ENCODE results near the gene SHISA7.

The SHISA7 gene

GRCh38 chr19:55439052-55439451 lies 4.0 kb downstream of the SHISA7 start:
- H3K4me3 ChIP-seq = no peak overlapping the region
- H3K9ac ChIP-seq = no peak overlapping the region
- H3K27me3 ChIP-seq = peaks cover 86% of the 10 kb centered on the region
- H3K4me1 ChIP-seq = peaks cover 13% of the 10 kb centered on the region; the same call in 1 of the 2 replicates
- peaks cover 20% of the 10 kb centered on the region; the same call in 1 of the 2 replicates for H4K20me1 ChIP-seq
- H3K27ac ChIP-seq = no peak overlapping the region
- H3K36me3 ChIP-seq = no peaks in the 10 kb centered on the region
- H3K9me3 ChIP-seq = 0 out of 2 replicates have a peak, but pooled peaks cover 7% of the 10 kb centered on the region
- H3K4me2 ChIP-seq = no peak overlapping the region
- TF ChIP-seq Cebpa-rat (IDR thresholded peaks at IDR 0.05) = no peak

DNA sequence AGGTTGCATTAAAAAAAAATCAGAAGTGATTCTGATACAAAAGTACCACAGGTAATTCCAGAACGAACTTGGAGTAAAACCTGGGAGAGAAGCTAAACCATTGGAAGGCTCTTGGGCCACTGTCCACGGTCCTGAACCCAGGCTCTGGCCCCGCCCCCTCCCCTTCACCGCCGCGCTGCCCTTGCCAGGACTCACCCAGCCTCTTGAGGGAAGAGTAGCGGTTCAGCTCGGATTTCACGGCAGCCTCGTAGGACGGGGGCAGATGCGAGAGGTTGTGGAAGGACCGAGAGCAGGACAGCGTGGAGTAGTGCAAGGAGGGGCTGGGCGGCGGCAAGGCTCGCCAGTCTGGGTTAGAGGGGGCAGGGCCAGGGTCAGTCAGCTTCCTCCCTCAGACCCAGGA lies 5.7 kb downstream of the SHISA7 start:
- Histone ChIP-seq H3K4me1 (peaks cover 13% of the 10 kb centered on the region; the same call in 1 of the 2 replicates), H3K4me3 (no peak overlapping the region), H3K27ac (no peak overlapping the region), H4K20me1 (peaks cover 20% of the 10 kb centered on the region; the same call in 1 of the 2 replicates), H3K4me2 (no peak overlapping the region), H3K9me3 (peaks cover 15% of the 10 kb centered on the region; the same call in 1 of the 2 replicates), H3K36me3 (no peaks in the 10 kb centered on the region), H3K9ac (no peak overlapping the region), H3K27me3 (peaks cover 70% of the 10 kb centered on the region)
- TF ChIP-seq Cebpa-rat (IDR thresholded peaks at IDR 0.05) = no peak

DNA sequence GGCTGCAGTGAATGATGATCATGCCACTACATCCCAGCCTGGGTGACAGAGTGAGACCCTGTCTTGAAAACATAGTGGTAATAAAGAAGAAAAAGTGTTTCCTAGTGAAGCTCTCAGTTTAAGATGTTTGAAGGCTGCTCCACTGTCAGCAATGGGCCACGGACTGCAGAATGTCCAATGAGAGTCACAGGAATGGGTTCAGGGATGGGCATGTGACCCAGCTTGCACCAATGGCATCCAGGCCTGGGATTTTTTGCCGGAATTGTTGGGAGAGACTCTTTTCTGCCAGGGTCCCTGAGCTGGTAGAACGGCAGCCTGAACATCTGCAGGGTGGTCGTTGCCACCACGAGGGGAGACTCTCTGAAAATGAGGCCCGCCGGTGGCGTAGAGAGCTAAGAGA lies 6.3 kb downstream of the SHISA7 start:
- no peaks in the 10 kb centered on the region for H3K36me3 ChIP-seq
- no peak for TF ChIP-seq Cebpa-rat (IDR thresholded peaks at IDR 0.05)
- H4K20me1 ChIP-seq = peaks cover 20% of the 10 kb centered on the region; the same call in 1 of the 2 replicates
- H3K27ac ChIP-seq = no peak overlapping the region
- peaks cover 21% of the 10 kb centered on the region for H3K9me3 ChIP-seq
- peaks cover 64% of the 10 kb centered on the region for H3K27me3 ChIP-seq
- H3K4me3 ChIP-seq = no peak overlapping the region
- H3K4me2 ChIP-seq = no peak overlapping the region
- H3K4me1 ChIP-seq = peaks cover 11% of the 10 kb centered on the region; the same call in 1 of the 2 replicates
- H3K9ac ChIP-seq = no peak overlapping the region

GRCh38 chr19:55435020-55435419 lies 8.1 kb downstream of the SHISA7 start:
- TF ChIP-seq Cebpa-rat (IDR thresholded peaks at IDR 0.05) = no peak
- Histone ChIP-seq H3K36me3 (no peaks in the 10 kb centered on the region), H3K27me3 (peaks cover 46% of the 10 kb centered on the region)

DNA sequence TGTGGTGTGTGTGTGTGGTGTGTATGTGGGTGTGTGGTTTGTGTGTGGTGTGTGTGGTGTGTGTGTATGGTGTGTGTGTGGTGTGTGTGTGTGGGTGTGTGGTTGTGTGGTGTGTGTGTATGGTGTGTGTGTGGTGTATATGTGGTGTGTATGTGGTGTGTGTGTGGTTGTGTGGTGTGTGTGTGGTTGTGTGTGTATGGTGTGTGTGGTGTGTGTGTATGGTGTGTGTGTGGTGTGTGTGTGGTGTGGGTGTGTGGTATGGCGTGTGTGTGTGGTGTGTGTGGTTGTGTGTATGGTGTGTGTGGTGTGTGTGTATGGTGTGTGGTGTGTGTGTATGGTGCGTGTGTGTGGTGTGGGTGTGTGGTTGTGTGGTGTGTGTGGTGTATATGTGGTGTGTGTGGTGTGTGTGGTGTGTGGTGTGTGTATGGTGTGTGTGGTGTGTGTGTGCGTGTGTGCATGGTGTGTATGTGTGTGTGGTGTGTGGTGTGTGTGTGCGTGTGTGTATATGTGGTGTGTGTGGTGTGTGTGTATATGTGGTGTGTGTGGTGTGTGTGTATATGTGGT lies 8.7 kb downstream of the SHISA7 start:
- H3K27ac ChIP-seq = no peak overlapping the region
- peaks cover 40% of the 10 kb centered on the region for H3K27me3 ChIP-seq
- no peaks in the 10 kb centered on the region for H3K36me3 ChIP-seq
- no peak overlapping the region for H3K4me3 ChIP-seq
- peaks cover 33% of the 10 kb centered on the region for H3K9me3 ChIP-seq
- no peak overlapping the region for H3K4me2 ChIP-seq
- no peak for TF ChIP-seq Cebpa-rat (IDR thresholded peaks at IDR 0.05)
- no peak overlapping the region for H3K9ac ChIP-seq
- H4K20me1 ChIP-seq = peaks cover 8% of the 10 kb centered on the region; the same call in 1 of the 2 replicates
- no peaks in the 10 kb centered on the region for H3K4me1 ChIP-seq

More at GRCh38 chr19:55435020-55435419, 8.1 kb downstream of the SHISA7 start:
- Histone ChIP-seq H3K4me1 (no peaks in the 10 kb centered on the region), H4K20me1 (peaks cover 11% of the 10 kb centered on the region; the same call in 1 of the 2 replicates), H3K4me3 (no peak overlapping the region), H3K27ac (no peak overlapping the region), H3K9me3 (peaks cover 31% of the 10 kb centered on the region), H3K4me2 (no peak overlapping the region), H3K9ac (no peak overlapping the region)

- Histone ChIP-seq H4K20me1 (no peaks in the 10 kb centered on the region), H3K27me3 (peaks cover 28% of the 10 kb centered on the region), H3K4me3 (no peak overlapping the region), H3K9me3 (peaks cover 33% of the 10 kb centered on the region), H3K27ac (no peak overlapping the region), H3K4me2 (no peak overlapping the region), H3K4me1 (no peaks in the 10 kb centered on the region), H3K36me3 (no peaks in the 10 kb centered on the region), H3K9ac (no peak overlapping the region)
- TF ChIP-seq Cebpa-rat (IDR thresholded peaks at IDR 0.05) = no peak
Observed at GRCh38 chr19:55433292-55433691, 9.8 kb downstream of the SHISA7 start.

- Histone ChIP-seq H3K27ac (no peak overlapping the region), H3K4me2 (no peak overlapping the region), H3K9ac (no peak overlapping the region), H3K4me3 (no peak overlapping the region), H4K20me1 (no peaks in the 10 kb centered on the region), H3K9me3 (peaks cover 33% of the 10 kb centered on the region), H3K27me3 (peaks cover 22% of the 10 kb centered on the region; the same call in 1 of the 2 replicates), H3K36me3 (no peaks in the 10 kb centered on the region), H3K4me1 (no peaks in the 10 kb centered on the region)
- no peak for TF ChIP-seq Cebpa-rat (IDR thresholded peaks at IDR 0.05)
Observed at GRCh38 chr19:55432241-55432959, 10.7 kb downstream of the SHISA7 start.

DNA sequence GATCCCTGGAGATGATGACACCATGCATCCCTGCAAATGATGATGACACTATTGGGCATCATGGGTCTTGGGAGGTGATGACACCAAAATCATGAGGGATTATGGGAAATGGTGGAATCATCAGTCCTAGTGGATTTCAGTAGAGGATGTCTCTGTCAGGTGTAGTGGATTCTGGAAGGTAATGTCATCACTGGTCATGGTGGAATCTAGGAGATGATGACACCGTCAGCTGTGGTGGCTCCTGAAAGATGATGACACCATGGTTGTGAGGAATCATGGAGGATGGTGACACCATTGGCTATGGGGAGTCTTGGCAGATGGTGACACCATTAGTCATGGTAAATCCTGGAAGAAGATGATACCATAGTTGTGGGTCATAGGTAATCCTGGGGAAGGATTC lies 11.9 kb downstream of the SHISA7 start:
- Histone ChIP-seq H3K36me3 (no peaks in the 10 kb centered on the region), H3K9me3 (peaks cover 33% of the 10 kb centered on the region), H3K4me2 (no peak overlapping the region), H3K27ac (no peak overlapping the region), H3K4me3 (no peak overlapping the region), H3K9ac (no peak overlapping the region), H4K20me1 (no peaks in the 10 kb centered on the region), H3K4me1 (no peaks in the 10 kb centered on the region), H3K27me3 (peaks cover 10% of the 10 kb centered on the region; the same call in 1 of the 2 replicates)
- no peak for TF ChIP-seq Cebpa-rat (IDR thresholded peaks at IDR 0.05)

DNA sequence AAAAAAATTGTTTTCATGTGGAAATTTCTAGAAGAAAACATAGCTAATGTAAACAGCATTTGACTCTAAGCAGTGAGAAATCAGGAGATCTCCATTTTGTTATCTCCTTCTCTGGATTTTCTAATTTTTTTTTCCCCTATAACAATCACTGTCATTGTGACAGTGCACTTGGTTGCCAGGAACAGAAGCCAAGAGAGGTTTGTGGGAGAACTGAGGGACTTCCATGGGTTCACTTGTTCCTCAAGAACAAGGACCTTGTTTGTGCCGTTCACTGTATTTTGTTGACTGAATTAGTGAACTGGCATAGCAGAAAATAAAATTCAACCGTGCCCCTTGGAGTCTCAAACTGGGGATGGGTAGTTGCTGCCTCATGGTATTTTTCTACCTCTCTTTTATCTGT lies 17.1 kb downstream of the SHISA7 start:
- Histone ChIP-seq H3K27me3 (no peaks in the 10 kb centered on the region), H3K9ac (no peak overlapping the region), H4K20me1 (no peaks in the 10 kb centered on the region), H3K27ac (no peak overlapping the region), H3K4me3 (no peak overlapping the region), H3K9me3 (peaks cover 11% of the 10 kb centered on the region; the same call in 1 of the 2 replicates), H3K4me2 (no peak overlapping the region), H3K4me1 (peaks cover 16% of the 10 kb centered on the region), H3K36me3 (no peaks in the 10 kb centered on the region)
- no peak for TF ChIP-seq Cebpa-rat (IDR thresholded peaks at IDR 0.05)

DNA sequence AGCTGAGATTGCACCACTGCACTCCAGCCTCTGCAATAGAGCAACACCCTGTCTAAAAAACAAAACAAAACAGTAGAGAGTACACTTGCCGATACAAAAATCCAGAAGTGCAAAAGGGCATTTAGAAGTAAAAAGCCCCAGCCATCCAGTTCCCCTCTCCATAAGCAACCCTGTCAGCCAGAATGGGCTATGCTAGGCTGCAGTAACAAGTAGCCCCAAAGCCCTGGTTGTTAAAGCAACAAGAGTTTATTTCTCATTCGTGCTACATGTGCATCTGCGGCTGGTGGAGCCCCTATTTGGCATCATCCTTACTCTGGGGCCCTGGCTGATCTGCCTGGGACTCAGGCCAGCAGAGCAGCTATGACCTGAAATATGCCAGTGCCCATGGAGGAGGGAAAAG lies 18.6 kb downstream of the SHISA7 start:
- no peak overlapping the region for H3K4me2 ChIP-seq
- TF ChIP-seq Cebpa-rat (IDR thresholded peaks at IDR 0.05) = no peak
- no peak overlapping the region for H3K9ac ChIP-seq
- H3K27me3 ChIP-seq = no peaks in the 10 kb centered on the region
- H3K4me3 ChIP-seq = no peak overlapping the region
- no peaks in the 10 kb centered on the region for H4K20me1 ChIP-seq
- peaks cover 11% of the 10 kb centered on the region for H3K9me3 ChIP-seq
- no peak overlapping the region for H3K27ac ChIP-seq
- peaks cover 8% of the 10 kb centered on the region; the same call in 1 of the 2 replicates for H3K36me3 ChIP-seq
- peaks cover 27% of the 10 kb centered on the region for H3K4me1 ChIP-seq

Data from BLaER1 (cell line).